ENCODE data around the gene TMEM186.
"Not testable (repeated sequence)": the region's sequence is repeated elsewhere in the genome, so short reads cannot be mapped to it uniquely, and the experiment has no call there.

The TMEM186 gene

GRCh38 chr16:8777217-8777616 is 20.2 kb downstream of the TMEM186 start:
- FAIRE-seq, result no peak

GRCh38 chr16:8776129-8776584 is 21.3 kb downstream of the TMEM186 start:
- FAIRE-seq, result no peak
- DNase-seq (ENCODE audit: insufficient read length, low spot score), result no peak

More at GRCh38 chr16:8777217-8777616, 20.2 kb downstream of the TMEM186 start:
- DNase-seq (ENCODE audit: insufficient read length, low spot score), result no peak

GRCh38 chr16:8775359-8775758 is 22.1 kb downstream of the TMEM186 start:
- DNase-seq (ENCODE audit: insufficient read length, low spot score) (no peak), FAIRE-seq (no peak)

- DNase-seq (ENCODE audit: insufficient read length, low spot score), result no peak
- no peak for FAIRE-seq
Observed at GRCh38 chr16:8774208-8774607, 23.2 kb downstream of the TMEM186 start.

- no peak for DNase-seq (ENCODE audit: insufficient read length, low spot score)
- FAIRE-seq, result no peak
Observed at GRCh38 chr16:8773537-8773936, 23.9 kb downstream of the TMEM186 start.

GRCh38 chr16:8768692-8769091 is 28.7 kb downstream of the TMEM186 start:
- no peak for FAIRE-seq
- no peak for DNase-seq (ENCODE audit: insufficient read length, low spot score)

GRCh38 chr16:8768283-8768682 is 29.2 kb downstream of the TMEM186 start:
- FAIRE-seq (no peak), DNase-seq (ENCODE audit: insufficient read length, low spot score) (no peak)

- no peak for FAIRE-seq
- DNase-seq (ENCODE audit: insufficient read length, low spot score), result no peak
Observed at GRCh38 chr16:8767176-8767575, 30.3 kb downstream of the TMEM186 start.

- FAIRE-seq, result no peak
- DNase-seq (ENCODE audit: insufficient read length, low spot score), result no peak
Observed at GRCh38 chr16:8764525-8765250, 32.8 kb downstream of the TMEM186 start.

- no peak for DNase-seq (ENCODE audit: insufficient read length, low spot score)
- no peak for FAIRE-seq
Observed at GRCh38 chr16:8763899-8764298, 33.5 kb downstream of the TMEM186 start.

- no peak for DNase-seq (ENCODE audit: insufficient read length, low spot score)
- FAIRE-seq, result no peak
Observed at GRCh38 chr16:8763083-8763482, 34.4 kb downstream of the TMEM186 start.

GRCh38 chr16:8762254-8762653 is 35.2 kb downstream of the TMEM186 start:
- FAIRE-seq, result no peak
- no peak for DNase-seq (ENCODE audit: insufficient read length, low spot score)

- FAIRE-seq, result no peak
Observed at GRCh38 chr16:8761078-8761477, 36.4 kb downstream of the TMEM186 start.

GRCh38 chr16:8760021-8760420 is 37.4 kb downstream of the TMEM186 start:
- no peak for DNase-seq (ENCODE audit: insufficient read length, low spot score)
- no peak for FAIRE-seq

More at GRCh38 chr16:8761078-8761477, 36.4 kb downstream of the TMEM186 start:
- DNase-seq (ENCODE audit: insufficient read length, low spot score), result no peak

GRCh38 chr16:8758022-8758421 is 39.4 kb downstream of the TMEM186 start:
- FAIRE-seq (no peak), DNase-seq (ENCODE audit: insufficient read length, low spot score) (no peak)

GRCh38 chr16:8756755-8757154 is 40.7 kb downstream of the TMEM186 start:
- no peak for DNase-seq (ENCODE audit: insufficient read length, low spot score)
- FAIRE-seq, result no peak

GRCh38 chr16:8753416-8754054 is 43.9 kb downstream of the TMEM186 start:
- DNase-seq (ENCODE audit: insufficient read length, low spot score) (no peak), FAIRE-seq (no peak)

- FAIRE-seq (no peak), DNase-seq (ENCODE audit: insufficient read length, low spot score) (no peak)
Observed at GRCh38 chr16:8752706-8753105, 44.7 kb downstream of the TMEM186 start.

GRCh38 chr16:8751481-8752311 is 45.7 kb downstream of the TMEM186 start:
- FAIRE-seq (no peak), DNase-seq (ENCODE audit: insufficient read length, low spot score) (no peak)

- not testable (repeated sequence) for DNase-seq (ENCODE audit: insufficient read length, low spot score); FAIRE-seq
Observed at GRCh38 chr16:8748944-8749343, 48.5 kb downstream of the TMEM186 start.
